GM20431 (cell line): ENCODE measurements around the gene GLYR1.

Experiments used
- in situ Hi-C: fragments of 300-500 bp; cut with MseI, MboI; formaldehyde crosslinking; loops from one replicate; pipeline ENCODE4 v1.15.0; 2020; ENCODE audit warnings: low sequenced_read_pairs; ENCODE audit not compliant: unreplicated experiment

The GLYR1 gene

GRCh38 chr16:4772351-4772750 lies 74.7 kb downstream of the GLYR1 start:
- in situ Hi-C loops: no loop called here

- in situ Hi-C loops: no loop called here
These were observed 75.4 kb downstream of the GLYR1 start for GRCh38 chr16:4771646-4772045.

GRCh38 chr16:4769306-4769638 lies 77.8 kb downstream of the GLYR1 start:
- in situ Hi-C loops: no loop called here

- in situ Hi-C loops: no loop called here
These were observed 78.4 kb downstream of the GLYR1 start for GRCh38 chr16:4768549-4769305.

- in situ Hi-C loops: no loop called here
These were observed 79.1 kb downstream of the GLYR1 start for GRCh38 chr16:4767872-4768548.

- in situ Hi-C loops: no loop called here
These were observed 80.0 kb downstream of the GLYR1 start, which contains the start of gene ZNF500 for GRCh38 chr16:4766875-4767628. Gene ZNF500, minus strand, starts transcription at chr16:4767162. Its CDS starts 1,184 bp downstream, at chr16:4765978.

GRCh38 chr16:4765511-4766474 lies 81.3 kb downstream of the GLYR1 start:
- in situ Hi-C loops: no loop called here

- in situ Hi-C loops: no loop called here
These were observed 83.3 kb downstream of the GLYR1 start for GRCh38 chr16:4763791-4764190.

GRCh38 chr16:4762205-4762604 lies 84.9 kb downstream of the GLYR1 start:
- in situ Hi-C loops: no loop called here

- in situ Hi-C loops: no loop called here
These were observed 86.7 kb downstream of the GLYR1 start for GRCh38 chr16:4760221-4760910.

- in situ Hi-C loops: no loop called here
These were observed 91.4 kb downstream of the GLYR1 start for GRCh38 chr16:4755687-4756086.

GRCh38 chr16:4754865-4755264 lies 92.2 kb downstream of the GLYR1 start:
- in situ Hi-C loops: no loop called here

- in situ Hi-C loops: no loop called here
These were observed 93.9 kb downstream of the GLYR1 start for GRCh38 chr16:4753227-4753626.
